Adrenal gland (tissue), 5 donors: ENCODE measurements around the gene FXR2.

Experiments used
- POLR2A ChIP-seq, 2 donors: fragments of 450-650 bp; IDR thresholded peaks; one replicate each; pipeline ENCODE4 v1.6.1; 2017; ENCODE audit warnings: antibody characterized with exemption in 2 of 2, mild to moderate bottlenecking in 2 of 2, moderate library complexity in 1 of 2
- TF ChIP-seq, protein P1 (sequence below), 6 experiments: fragments of 450-650 bp in 4 of 6; fragments of 200-600 bp in 2 of 6; sonication (generic) in 1 of 6; IDR thresholded peaks; 1 replicate in 5 of 6; 2 replicates in 1 of 6; pipeline versions ENCODE4 v1.5.1 to v1.8.0; 2016 to 2021; ENCODE audit warnings: antibody characterized with exemption in 6 of 6, mild to moderate bottlenecking in 2 of 6, moderate library complexity in 1 of 6
- donor health status: DM: no; HTN: no; CAD: no.

DNA sequence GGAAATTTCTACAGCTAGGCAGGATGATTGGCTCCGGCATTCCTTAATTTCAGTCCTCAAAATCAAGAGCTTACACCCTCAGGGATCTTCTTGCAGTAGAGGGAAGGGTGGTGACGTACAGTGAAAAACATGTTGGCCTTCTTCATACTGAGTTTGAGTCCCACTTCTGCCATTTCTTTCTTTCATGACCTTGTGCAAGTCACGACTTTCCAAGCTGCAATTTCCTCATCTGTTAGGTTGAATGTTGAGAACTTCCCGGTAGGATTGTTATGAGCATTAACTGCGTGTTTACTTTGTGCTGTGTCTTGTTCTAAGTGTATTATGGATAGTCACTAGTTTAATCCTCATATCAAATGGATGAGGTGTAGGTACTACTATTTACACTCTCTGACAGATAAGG lies 45.1 kb downstream of the FXR2 start:
- TF ChIP-seq, protein P1, sequence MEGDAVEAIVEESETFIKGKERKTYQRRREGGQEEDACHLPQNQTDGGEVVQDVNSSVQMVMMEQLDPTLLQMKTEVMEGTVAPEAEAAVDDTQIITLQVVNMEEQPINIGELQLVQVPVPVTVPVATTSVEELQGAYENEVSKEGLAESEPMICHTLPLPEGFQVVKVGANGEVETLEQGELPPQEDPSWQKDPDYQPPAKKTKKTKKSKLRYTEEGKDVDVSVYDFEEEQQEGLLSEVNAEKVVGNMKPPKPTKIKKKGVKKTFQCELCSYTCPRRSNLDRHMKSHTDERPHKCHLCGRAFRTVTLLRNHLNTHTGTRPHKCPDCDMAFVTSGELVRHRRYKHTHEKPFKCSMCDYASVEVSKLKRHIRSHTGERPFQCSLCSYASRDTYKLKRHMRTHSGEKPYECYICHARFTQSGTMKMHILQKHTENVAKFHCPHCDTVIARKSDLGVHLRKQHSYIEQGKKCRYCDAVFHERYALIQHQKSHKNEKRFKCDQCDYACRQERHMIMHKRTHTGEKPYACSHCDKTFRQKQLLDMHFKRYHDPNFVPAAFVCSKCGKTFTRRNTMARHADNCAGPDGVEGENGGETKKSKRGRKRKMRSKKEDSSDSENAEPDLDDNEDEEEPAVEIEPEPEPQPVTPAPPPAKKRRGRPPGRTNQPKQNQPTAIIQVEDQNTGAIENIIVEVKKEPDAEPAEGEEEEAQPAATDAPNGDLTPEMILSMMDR (IDR thresholded peaks at IDR 0.05) = no peak
- no peak for TF ChIP-seq POLR2A (IDR thresholded peaks at IDR 0.05)
